GM12891 (cell line): ENCODE results near the gene GID8.

ENCODE experiments used
- PAX5 ChIP-seq: IDR thresholded peaks from 2 replicates; pipeline ENCODE4 v1.6.1; 2011; ENCODE audit warnings: low read length, moderate library complexity, mild to moderate bottlenecking; ENCODE audit not compliant: insufficient read depth, severe bottlenecking
- POLR2A ChIP-seq: IDR thresholded peaks from 2 replicates; pipeline ENCODE4 v1.6.1; 2011; ENCODE audit warnings: low read depth, low read length, control low read depth
- POLR2AphosphoS5 ChIP-seq: IDR thresholded peaks from 2 replicates; pipeline ENCODE4 v1.6.1; 2011; ENCODE audit warnings: low read depth, low read length, control low read depth
- POU2F2 ChIP-seq: IDR thresholded peaks from 2 replicates; pipeline ENCODE4 v1.6.1; 2011; ENCODE audit warnings: low read depth, mild to moderate bottlenecking, control low read depth, low read length, moderate library complexity
- TAF1 ChIP-seq: IDR thresholded peaks from 2 replicates; pipeline ENCODE4 v1.6.1; 2011; ENCODE audit warnings: low read depth, low read length, control low read depth

GRCh38 chr20:62935204-62935967 is 2.6 kb upstream of the GID8 start:
- TF ChIP-seq POLR2A (no peak), TAF1 (no peak), POU2F2 (no peak), POLR2AphosphoS5 (no peak), PAX5 (no peak)
